Stimulated activated CD4-positive, alpha-beta T cell treated with anti-CD3 and anti-CD28 coated beads, Interleukin-4, amount 100 ng/mL, for 4 hours (primary cell): ENCODE data around the gene USP30.

ENCODE experiments used
- DNase-seq, 2 experiments: peaks; one replicate each; pipeline ENCODE4 v3.0.0-alpha.2; 2020

Gene USP30

GRCh38 chr12:109130297-109131153, 78.1 kb downstream of the USP30 start:
- DNase-seq, result no peak

- DNase-seq, result no peak
These were observed 79.0 kb downstream of the USP30 start for GRCh38 chr12:109131154-109132050.

DNA sequence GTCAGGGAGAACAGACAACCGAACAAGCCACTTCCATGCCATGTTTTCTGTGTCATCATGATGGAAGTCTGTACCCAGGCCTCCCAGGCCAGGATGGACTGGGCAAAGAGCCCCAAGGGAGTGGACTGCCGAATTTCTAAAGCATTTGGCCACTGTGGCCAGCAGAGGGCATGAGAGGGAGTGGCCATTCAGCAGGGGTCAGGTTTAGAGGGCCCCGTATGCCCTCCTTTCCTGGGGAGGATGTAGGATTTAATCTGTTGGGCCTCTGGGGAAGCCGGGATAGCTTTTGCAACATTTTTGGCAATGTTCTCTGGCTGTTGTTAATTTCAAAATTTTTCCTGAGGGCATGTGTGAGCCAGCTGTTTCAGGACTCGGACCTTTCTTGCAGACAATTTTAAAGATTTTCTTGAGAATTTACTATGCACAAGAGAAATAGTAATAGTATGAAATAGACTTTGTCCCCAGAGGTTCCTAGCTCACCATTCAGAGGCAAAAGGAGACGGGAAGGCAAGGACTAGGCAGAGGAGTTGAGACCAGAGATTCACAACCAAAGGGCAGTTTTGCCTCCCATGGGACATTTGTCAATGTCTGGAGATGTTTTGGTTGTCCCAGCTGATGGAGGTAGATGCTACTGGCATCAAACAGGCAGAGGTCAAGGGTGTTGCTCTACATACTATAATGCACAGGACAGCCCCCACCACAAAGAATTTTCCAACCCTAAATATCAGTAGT, 82.0 kb downstream of the USP30 start:
- DNase-seq, result no peak

DNA sequence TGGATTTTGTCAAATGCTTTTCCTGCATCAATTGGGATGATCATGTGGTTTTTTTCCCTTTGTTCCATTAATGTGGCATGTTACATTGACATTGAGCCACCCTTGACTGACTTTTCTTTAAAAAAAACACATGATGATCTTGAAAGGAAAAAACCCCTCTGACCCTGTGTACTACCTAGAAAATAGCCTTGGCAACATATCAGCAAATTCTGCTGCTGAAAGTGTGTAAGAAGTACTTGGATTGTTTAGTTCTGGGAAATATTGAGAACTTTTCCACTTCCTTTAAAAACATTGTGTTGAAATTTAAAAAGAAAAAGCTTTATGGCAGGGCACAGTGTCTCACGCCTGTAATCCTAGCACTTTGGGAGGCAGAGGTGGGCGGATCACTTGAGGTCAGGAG, 84.7 kb downstream of the USP30 start:
- DNase-seq, result no peak
